GM18508 (cell line): ENCODE results near the gene PCSK9.
"Not testable (repeated sequence)": the region's sequence is repeated elsewhere in the genome, so short reads cannot be mapped to it uniquely, and the experiment has no call there.

Experiments
- ATAC-seq: cut with Tn5 transposase; IDR thresholded peaks from one replicate; pipeline ENCODE4 v1.9.1; 2021; ENCODE audit warnings: moderate number of reproducible peaks; ENCODE audit not compliant: insufficient read depth, unreplicated experiment

PCSK9 gene

DNA sequence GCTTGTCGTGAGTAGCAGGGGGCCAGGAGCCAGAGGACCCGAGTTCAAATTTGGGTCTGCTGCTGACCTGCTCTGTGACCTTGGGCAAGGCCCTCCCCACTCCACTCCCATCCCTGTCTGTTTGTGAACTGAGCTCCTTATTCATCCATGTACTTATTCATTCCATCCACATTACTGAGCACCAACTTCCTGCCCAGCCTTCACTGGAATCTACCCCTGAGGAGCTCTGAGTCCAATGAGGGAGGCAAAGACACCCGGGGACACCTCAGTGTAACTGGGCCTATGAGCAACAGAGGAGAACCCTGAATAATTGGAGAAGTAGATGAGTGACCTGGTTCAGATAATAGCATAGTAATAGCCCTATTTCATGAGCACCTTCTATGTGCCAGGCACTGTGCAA, 31.7 kb upstream of the PCSK9 start:
- no peak for ATAC-seq

DNA sequence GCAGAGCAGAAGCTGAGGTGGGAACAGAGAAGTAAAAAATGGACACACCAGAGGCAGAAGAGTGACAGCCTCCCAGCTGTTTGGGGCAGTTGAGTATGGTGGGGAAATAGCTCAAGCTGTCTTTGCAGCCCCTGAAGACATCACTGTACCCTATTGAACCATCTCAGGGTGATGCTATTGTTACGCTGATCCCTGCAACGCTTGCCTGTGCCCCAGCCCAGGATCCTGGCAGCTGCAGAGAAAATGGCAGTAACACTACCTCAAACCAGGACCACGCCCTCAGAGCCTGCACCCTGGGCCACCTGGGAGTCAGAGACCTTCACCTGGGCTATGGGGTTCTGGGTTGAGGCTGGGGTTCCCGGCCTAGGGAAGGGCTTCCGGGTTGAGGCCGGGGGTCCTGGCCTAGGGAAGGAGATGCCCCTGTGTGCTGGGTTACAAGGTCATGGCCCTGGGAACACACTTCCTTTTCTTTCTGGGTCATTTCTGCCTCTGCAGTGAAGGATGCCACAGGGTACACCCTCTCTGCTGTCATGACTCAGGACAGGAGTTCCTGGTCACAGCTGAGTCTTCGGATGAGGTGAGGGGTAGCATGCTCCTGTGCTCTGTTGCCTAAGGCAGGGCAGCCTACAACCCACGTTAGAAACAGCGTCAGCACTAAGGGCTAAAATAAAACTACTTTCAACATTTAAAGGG, 29.0 kb upstream of the PCSK9 start:
- ATAC-seq, result no peak

DNA sequence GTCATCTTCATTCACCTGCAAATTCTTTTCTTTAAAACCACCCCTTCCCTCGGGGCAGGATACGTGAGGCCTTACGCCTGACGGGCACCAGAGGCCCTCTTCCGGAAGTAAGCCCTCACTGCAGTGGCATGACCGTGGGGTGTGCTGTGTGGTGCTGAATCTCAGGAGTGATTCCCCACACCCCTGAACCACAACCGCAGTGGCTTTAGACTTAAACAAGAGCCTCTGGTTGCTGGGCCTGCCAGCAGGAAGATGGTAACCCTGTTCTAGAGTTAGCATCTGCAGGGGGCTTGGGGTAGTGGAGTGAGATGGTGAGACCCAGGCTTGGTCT, 28.5 kb upstream of the PCSK9 start:
- no peak for ATAC-seq

DNA sequence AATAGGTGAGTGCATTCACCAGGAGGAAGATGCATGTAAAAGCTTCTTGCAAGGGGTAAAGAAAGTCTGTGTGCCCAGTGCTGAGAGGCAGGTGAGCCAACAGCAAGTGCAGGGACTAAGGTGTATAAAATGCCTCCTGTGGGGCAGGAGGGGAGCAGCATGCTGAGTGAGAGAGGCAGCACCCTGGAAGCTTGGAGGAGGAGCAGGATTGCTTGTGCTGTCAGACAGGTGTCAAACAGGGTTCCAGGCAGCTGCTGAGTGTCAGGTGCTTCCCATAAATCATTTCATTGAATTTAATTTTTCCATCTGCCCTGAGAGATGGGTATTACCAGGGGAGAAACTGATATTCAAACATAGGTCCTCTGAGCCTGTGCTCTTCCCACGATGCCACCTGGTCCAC, 26.7 kb upstream of the PCSK9 start:
- no peak for ATAC-seq

DNA sequence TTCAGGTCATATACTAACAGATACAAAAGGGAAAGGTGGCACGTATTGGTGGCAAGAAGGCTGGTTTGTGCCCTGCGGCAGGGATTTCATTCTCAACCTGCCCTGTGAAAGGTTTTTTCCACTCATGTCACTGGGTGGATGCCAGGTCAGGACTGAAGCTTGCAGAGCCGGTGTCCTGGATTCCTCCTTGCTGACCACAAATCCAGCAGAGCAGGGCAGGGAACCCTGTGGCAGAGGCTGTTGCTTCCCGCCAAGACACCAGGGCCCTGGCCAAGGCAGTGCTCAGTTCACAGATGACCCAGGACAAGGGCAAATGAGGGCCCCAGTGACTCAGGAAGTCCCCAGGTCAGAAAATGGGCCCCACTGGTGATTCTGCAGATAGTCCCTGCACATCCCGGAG, 24.2 kb upstream of the PCSK9 start:
- no peak for ATAC-seq

DNA sequence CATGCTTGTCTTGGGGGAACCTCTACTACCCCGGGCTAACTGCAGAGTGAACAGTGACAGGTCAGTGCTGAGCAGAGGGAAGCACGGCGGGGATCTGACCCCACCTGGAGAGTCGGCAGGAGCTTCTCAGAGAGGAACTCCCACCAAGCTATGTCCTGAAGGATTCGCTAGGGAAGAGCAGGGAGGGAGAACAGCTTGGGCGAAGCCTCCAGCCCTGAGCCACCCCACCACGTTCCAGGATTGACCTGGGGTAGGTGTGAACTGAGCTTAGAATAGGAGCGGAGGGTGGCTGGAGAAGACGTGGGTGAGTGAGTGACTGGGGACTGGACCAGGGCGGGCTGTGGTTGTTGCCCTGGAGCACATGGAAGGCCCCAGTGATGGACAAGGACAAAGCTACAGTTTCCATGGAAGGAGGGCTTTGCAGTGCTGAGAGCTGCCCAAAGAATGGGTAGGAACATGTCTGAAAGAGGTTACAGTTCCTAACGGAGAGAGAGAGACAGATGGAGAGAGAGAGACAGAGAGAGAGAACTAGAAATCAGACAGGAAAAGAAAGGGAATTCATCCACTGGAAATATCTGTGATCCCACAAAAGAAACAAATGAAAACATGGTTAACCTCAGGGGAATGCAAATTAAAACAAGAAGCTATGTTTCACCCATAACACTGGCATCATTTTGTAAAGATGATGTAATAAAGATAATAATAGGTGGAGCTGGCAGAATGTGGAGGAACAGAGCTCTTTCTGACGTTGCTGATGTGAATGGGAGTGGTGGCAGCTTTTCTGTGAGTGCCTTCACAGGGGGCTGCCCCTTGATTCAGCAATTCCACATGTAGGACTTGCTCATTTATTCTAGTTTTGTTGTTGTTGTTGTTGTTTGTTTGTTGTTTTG, 23.4 kb upstream of the PCSK9 start:
- no peak for ATAC-seq

DNA sequence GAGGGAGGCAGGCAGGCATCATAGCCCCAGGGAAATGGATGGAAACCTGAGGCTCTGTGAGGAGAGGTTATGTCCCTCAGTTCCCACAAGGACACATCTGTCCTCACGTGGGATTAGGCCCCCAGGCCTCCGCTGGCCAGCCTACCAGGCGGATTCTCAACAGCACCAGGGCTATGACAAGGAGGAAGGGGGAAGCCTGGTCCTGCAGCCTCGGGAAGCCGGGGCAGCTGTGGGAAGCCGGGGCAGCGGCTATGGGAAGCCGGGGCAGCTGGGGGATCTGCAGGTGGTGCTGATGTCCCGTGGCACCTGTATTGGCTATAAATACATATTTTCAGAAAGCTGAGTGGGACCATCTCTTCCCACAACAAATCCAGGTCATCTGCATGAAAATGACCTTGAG, 21.0 kb upstream of the PCSK9 start:
- ATAC-seq, result no peak

DNA sequence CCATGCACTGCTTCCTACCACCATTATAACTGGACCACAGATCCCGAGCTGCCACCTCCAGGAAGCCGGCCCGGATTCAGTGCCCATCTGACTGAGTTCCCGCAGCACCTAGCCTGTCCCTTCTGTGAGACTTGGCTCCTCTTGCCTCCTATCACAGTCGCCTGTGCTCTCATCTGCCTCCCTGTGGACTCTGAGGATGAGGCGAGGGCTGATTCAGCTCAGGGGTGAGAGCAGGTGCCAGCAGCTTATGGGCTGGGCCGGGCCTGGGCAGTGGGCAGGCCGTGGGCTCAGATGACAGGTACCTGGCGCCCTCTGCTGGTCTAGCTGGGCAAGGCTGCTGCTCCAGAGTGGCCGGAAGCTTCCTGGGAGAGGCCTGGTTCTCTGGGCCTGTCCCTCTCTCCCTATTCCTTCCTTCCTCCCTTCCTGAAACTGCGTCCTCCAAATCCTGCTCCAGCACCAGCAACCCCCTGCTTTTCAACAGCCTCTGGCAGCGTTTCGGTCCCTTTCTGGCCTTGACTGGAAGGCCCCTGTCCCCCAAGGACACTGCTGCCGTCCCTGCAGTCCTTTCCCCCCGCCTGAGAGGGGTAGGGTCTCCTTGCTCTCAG, 17.3 kb upstream of the PCSK9 start:
- no peak for ATAC-seq

DNA sequence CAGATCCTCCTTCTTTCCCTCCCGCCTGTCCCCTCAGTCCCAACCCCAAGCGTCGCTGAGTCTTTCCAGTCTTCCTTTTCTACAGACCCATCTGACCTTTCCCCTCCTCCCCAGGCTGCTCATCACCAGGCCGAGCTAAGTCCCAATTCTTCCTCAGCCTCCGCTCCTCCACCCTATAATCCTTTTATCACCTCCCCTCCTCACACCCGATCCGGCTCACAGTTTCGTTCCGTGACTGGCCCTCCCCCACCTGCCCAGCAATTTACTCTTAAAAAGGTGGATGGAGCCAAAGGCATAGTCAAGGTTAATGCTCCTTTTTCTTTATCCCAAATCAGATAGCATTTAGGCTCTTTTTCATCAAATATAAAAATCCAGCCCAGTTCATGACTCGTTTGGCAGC, 15.2 kb upstream of the PCSK9 start:
- ATAC-seq, result not testable (repeated sequence)

DNA sequence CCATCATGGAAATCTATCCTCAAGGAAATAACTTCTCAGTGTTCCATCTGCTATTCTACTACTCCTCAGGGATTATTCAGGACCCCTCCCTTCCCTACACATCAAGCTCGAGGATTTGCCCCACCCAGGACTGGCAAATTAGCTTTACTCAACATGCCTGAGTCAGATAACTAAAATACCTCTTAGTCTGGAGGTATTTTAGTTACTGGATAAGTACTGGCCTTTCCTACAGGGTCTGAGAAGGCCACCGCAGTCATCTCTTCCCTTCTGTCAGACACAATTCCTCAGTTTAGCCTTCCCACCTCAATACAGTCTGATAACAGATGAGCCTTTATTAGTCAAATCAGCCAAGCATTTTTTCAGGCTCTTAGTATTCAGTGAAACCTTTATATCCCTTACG, 12.7 kb upstream of the PCSK9 start:
- not testable (repeated sequence) for ATAC-seq

DNA sequence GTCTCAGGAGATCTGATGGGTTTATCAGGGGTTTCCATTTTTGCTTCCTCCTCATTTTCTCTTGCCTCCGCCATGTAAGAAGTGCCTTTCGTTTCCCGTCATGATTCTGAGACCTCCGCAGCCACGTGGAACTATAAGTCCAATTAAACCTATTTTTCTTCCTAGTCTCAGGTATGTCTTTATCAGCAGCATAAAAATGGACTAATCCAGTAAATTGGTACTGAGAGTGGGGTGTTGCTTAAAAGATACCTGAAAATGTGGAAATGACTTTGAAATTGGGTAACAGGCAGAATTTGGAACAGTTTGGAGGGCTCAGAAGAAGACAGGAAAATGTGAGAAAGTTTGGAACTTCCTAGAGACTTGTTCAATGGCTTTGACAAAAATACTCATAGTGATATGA, 8.2 kb upstream of the PCSK9 start:
- not testable (repeated sequence) for ATAC-seq

DNA sequence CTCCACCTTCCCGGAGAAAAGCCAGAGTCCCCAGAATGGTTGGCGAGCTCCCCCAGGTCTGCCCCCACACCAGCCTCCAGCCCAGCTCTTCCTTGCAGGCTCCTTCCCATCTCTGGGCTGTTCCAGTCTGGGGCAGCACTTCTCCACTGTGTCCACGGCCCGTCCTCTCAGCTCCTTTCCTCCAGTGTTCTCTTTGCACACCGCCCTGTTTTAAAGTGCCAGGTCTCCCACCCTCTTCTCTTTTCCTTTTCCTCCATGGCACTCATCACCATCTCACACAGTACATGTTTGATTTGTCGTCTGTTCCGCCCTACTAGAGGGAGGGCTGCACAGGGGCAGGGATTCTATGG, 6.1 kb upstream of the PCSK9 start:
- ATAC-seq, result no peak

DNA sequence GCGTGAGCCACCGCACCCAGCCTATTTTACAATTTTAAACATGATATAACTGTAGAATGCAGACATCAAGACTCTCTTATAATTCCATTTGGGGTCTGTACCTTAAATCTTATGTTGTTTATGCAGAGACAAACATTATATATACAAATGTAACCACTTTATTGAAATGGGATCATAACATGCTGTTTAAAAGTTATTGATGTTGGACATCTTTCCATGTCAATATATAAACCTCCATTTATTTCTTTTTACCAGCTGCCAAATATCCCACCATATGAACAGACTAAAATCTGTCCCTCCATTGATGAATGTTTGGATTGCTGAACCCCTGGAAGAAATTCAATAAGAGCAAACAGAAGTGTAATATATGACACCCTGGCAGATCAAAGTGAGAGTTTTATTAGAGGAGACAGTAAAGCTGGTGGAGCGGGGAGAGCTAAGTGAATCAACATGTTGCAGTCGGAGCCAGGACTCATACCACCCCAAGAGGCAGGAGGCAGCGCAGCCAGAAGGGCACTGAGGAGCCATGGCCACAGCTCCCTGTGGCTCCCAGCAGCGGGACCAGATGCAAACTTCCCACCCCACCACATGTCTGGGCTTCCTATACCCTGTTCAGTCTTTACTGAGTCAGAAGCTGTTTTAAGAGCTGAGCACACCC, 4.7 kb upstream of the PCSK9 start:
- no peak for ATAC-seq

DNA sequence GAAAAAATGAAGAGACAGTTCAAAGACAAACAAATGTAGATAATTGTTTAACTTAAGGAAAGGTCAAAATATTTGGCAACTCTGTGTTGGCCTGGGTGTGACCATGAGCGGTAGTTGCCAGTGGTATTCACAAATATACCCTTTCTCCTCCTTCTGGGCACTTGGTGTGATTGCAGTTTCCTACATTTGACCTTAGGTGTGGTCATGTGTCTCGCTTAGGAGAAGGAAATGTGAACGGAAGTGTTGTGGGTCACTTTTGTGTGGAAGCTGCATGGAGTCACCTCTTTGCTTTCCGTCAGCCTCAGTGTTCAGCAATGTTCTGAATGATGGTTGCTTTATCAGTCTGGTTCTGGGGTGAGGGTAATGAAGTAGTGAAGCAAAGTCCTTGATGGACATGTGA, 3.4 kb upstream of the PCSK9 start:
- no peak for ATAC-seq

DNA sequence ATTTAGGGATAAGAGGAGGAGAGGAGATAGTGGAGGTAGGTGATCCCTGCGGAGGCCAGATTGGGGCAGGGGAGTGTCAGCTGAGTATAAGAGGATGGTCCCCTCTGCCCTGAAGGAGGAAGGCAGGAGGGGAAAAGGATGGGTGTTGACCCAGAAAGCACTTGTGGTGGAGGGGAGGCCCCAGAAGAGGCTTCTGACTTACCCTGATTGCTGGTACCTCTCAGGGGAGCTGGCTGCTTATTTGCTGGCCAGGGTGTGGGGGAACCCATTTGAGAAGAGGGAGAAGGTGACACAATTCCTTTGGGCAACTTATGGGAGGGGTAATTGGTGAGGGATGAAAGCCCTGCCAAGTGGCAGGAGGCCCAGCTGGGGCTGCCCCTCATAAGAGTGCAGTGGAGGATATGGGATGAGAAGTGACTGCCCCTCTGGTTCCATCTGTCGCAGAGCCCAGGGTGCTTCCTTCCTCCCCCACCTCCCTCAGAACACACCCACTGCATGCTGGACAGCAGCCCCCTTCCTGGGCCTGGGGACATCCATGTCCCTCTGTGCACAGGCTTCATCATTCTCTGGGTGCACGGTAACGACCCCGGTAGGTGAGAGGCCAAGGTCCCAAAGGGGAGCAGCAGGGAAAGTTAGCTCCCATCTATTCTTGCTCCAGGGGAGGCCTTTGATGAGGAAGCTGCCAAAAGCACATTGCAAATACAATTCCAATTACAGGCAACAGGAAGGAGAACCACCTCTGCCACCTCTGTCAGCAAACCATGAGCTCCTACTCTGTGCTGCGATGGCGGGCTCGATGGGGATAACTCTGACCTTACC, 1.4 kb upstream of the PCSK9 start:
- no peak for ATAC-seq

DNA sequence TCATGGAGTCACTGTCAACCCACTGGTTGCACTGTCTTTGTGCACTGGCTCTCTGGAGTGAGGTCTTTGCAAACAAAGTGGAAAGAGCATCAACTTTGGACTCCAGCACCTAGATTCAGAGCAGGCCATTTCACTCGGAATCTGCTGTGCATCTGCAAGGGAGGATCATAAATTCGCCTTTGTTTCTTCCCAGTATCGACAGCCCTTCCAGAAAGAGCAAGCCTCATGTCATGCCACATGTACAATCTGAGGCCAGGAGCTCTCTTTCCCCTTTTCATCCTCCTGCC, 853 bp upstream of the PCSK9 start:
- ATAC-seq, result no peak

DNA sequence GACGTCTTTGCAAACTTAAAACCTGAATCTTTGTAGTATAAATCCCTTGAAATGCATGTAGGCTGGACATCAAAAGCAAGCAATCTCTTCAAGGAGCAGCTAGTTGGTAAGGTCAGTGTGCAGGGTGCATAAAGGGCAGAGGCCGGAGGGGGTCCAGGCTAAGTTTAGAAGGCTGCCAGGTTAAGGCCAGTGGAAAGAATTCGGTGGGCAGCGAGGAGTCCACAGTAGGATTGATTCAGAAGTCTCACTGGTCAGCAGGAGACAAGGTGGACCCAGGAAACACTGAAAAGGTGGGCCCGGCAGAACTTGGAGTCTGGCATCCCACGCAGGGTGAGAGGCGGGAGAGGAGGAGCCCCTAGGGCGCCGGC, 390 bp upstream of the PCSK9 start:
- ATAC-seq, result no peak

DNA sequence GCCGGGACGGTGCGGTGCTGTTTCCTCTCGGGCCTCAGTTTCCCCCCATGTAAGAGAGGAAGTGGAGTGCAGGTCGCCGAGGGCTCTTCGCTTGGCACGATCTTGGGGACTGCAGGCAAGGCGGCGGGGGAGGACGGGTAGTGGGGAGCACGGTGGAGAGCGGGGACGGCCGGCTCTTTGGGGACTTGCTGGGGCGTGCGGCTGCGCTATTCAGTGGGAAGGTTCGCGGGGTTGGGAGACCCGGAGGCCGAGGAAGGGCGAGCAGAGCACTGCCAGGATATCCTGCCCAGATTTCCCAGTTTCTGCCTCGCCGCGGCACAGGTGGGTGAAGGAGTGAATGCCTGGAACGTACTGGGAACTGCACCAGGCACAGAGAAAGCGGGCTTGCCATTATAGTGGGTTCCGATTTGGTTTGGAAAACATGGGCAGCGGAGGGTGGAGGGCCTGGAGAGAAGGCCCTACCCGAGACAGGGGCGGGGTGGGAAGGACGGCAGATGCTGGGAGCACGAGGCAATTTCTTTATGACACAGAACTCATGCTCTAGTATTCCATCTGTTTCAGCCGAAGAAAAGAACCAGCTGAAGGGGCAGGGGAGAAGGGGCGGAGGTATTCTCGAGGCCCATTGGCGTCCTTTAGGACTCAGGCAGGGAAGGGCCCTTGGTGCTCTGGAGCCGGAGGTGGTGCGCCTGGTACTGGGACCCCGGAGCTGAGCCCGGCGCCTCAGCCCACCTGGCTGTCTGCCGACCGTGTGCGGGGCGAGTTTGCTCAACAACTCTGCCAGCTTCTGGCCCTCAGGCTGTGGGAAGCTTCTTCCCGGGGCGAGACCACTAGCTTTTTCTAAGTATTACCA, 960 bp downstream of the PCSK9 start:
- ATAC-seq, result no peak

DNA sequence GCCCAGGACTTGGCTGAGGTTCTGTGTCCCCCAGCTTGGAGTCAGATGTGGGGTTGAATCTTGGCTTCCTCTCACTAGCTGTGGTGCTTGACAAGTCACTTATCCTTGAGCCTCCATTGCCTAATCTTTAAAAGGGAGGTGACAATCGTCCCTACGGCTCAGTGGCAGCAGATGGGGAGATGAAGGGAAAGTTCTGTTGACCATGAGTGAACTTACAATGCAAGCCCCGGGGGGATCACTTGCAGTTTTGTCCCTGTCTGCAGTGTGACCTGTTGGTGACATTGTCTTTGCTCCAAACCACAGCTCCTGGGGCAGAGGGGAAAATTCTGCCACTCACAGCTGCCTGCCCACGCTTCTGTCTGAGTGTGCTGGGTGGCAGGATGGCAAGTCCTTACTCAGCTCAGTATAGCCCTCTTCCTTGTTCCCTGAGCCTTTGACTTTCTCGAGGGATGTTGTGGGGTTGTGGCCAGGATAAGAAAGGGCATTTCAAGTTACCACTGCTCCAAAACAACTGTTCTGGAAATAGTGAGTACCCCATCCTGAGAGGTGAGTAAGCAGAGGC, 1.7 kb downstream of the PCSK9 start:
- no peak for ATAC-seq
